GM23338 (cell line): Measurements from ENCODE around the gene FCRL3. TPM values are rescaled to one million over a fixed set of nuclear protein-coding genes. Genes with fewer than 3 reads are reported as not detected.

Experiments
- ATAC-seq: fragments of 200-7000 bp; cut with Tn5 transposase; 3 replicates; pipeline ENCODE4 v1.9.1; 2020
- DNase-seq: peaks from one replicate; pipeline ENCODE4 v3.0.0-alpha.2; 2015; ENCODE audit warnings: low spot score
- H2AFZ ChIP-seq: fragments of 200-600 bp; sonication (generic); 2 replicates; pipeline ENCODE4 v1.8.0; 2016; ENCODE audit warnings: antibody characterized with exemption, mild to moderate bottlenecking, moderate library complexity
- H3F3A ChIP-seq: fragments of 200-600 bp; sonication (generic); replicated peaks from 2 replicates; pipeline ENCODE4 v1.8.0; 2017; ENCODE audit warnings: antibody characterized with exemption, mixed run types, low read depth
- H3K27ac ChIP-seq: fragments of 200-600 bp; sonication (generic); 2 replicates; pipeline ENCODE4 v1.6.1; 2016; ENCODE audit warnings: low read depth
- H3K27me3 ChIP-seq: fragments of 200-600 bp; sonication (generic); 2 replicates; pipeline ENCODE4 v1.8.0; 2016; ENCODE audit warnings: mild to moderate bottlenecking, mixed run types, moderate library complexity; ENCODE audit not compliant: insufficient read depth
- H3K36me3 ChIP-seq: fragments of 200-600 bp; sonication (generic); 2 replicates; pipeline ENCODE4 v1.8.0; 2016; ENCODE audit warnings: mild to moderate bottlenecking; ENCODE audit not compliant: insufficient read depth
- H3K4me1 ChIP-seq: fragments of 200-600 bp; sonication (generic); 2 replicates; pipeline ENCODE4 v1.8.0; 2016; ENCODE audit warnings: mild to moderate bottlenecking, moderate library complexity; ENCODE audit not compliant: insufficient read depth
- H3K4me2 ChIP-seq: fragments of 200-600 bp; sonication (generic); 2 replicates; pipeline ENCODE4 v1.7.1; 2017; ENCODE audit warnings: mixed run types
- H3K4me3 ChIP-seq: fragments of 200-600 bp; sonication (generic); 2 replicates; pipeline ENCODE4 v1.6.1; 2016; ENCODE audit warnings: mixed run types
- H3K79me2 ChIP-seq: fragments of 200-600 bp; sonication (generic); replicated peaks from 2 replicates; pipeline ENCODE4 v1.8.0; 2017; ENCODE audit warnings: mild to moderate bottlenecking; ENCODE audit not compliant: insufficient read depth
- H3K9me2 ChIP-seq: fragments of 200-600 bp; sonication (generic); 2 replicates; pipeline ENCODE4 v1.8.0; 2017; ENCODE audit not compliant: insufficient read depth
- H4K20me1 ChIP-seq: fragments of 200-600 bp; sonication (generic); replicated peaks from 2 replicates; pipeline ENCODE4 v1.8.0; 2017; ENCODE audit warnings: mild to moderate bottlenecking; ENCODE audit not compliant: insufficient read depth
- H3K27ac Mint-ChIP-seq: 2 replicates; pipeline ENCODE4 v1.8.0; 2020; ENCODE audit warnings: inconsistent platforms, mild to moderate bottlenecking, moderate library complexity, mixed read lengths
- H3K27me3 Mint-ChIP-seq: 3 replicates; pipeline ENCODE4 v1.8.0; 2022; ENCODE audit warnings: low read depth, mild to moderate bottlenecking, moderate library complexity, mixed read lengths, inconsistent platforms; ENCODE audit not compliant: insufficient read depth, poor library complexity
- H3K36me3 Mint-ChIP-seq: 3 replicates; pipeline ENCODE4 v1.8.0; 2021; ENCODE audit warnings: low read depth, mild to moderate bottlenecking, inconsistent platforms, moderate library complexity, mixed read lengths
- H3K4me1 Mint-ChIP-seq: 3 replicates; pipeline ENCODE4 v1.8.0; 2020; ENCODE audit warnings: mild to moderate bottlenecking, inconsistent platforms, mixed read lengths
- H3K4me3 Mint-ChIP-seq: 3 replicates; pipeline ENCODE4 v1.8.0; 2021; ENCODE audit warnings: moderate library complexity, mild to moderate bottlenecking, inconsistent platforms, mixed read lengths
- H3K9me3 Mint-ChIP-seq: 3 replicates; pipeline ENCODE4 v1.8.0; 2020; ENCODE audit warnings: moderate library complexity, mild to moderate bottlenecking, inconsistent platforms, mixed read lengths
- JUNB ChIP-seq: IDR thresholded peaks from one replicate; pipeline ENCODE4 v1.6.1; 2016; ENCODE audit warnings: antibody characterized with exemption; ENCODE audit not compliant: unreplicated experiment
- NANOG ChIP-seq: IDR thresholded peaks from 2 replicates; pipeline ENCODE4 v1.6.1; 2016; ENCODE audit warnings: antibody characterized with exemption, borderline replicate concordance
- STAT1 ChIP-seq: IDR thresholded peaks from one replicate; pipeline ENCODE4 v1.6.1; 2016; ENCODE audit warnings: antibody characterized with exemption; ENCODE audit not compliant: unreplicated experiment
- ZNF331 ChIP-seq: fragments of 250-450 bp; sonication (Bioruptor Pico); IDR thresholded peaks from 2 replicates; pipeline ENCODE4 v1.5.0; 2020; ENCODE audit warnings: low read depth, mild to moderate bottlenecking, moderate library complexity
- ZNF462 ChIP-seq: fragments of 250-450 bp; sonication (Bioruptor Pico); IDR thresholded peaks from 2 replicates; pipeline ENCODE4 v1.5.0; 2020; ENCODE audit warnings: mild to moderate bottlenecking, moderate library complexity
- polyA plus RNA-seq: library from polyadenylated mRNA; unstranded; fragments of >200 nt; fragmentation: Nextera tagmentation; extraction: Ambion mirVana; gene quantifications from 2 replicates; pipeline ENCODE4 v1.2.1, GENCODE V29; 2016
- total RNA-seq: library from RNA; depleted of rRNA; stranded (reverse); fragments of >200 nt; shearing (Covaris generic); gene quantifications from 2 replicates; pipeline ENCODE4 v1.2.3, GENCODE V29; 2014

FCRL3 gene
- total and polyA plus RNA-seq, 2 experiments from 2014 or later: not detected

- Histone ChIP-seq H4K20me1 (no peaks in the 10 kb centered on the region), H3K36me3 (no peaks in the 10 kb centered on the region), H3K27me3 (no peaks in the 10 kb centered on the region), H3K79me2 (no peaks in the 10 kb centered on the region), H3K4me3 (no peak overlapping the region), H2AFZ (no peak overlapping the region), H3K4me2 (no peak overlapping the region), H3K27ac (no peak overlapping the region), H3F3A (no peaks in the 10 kb centered on the region), H3K4me1 (no peaks in the 10 kb centered on the region), H3K9me2 (no peaks in the 10 kb centered on the region)
- DNase-seq (no peak), ATAC-seq (no peak)
- TF ChIP-seq STAT1 (no peak), ZNF462 (CRISPR knock-in tag) (no peak), NANOG (no peak)
- H3K36me3 Mint-ChIP-seq: no peaks in the 10 kb centered on the region
- no peak overlapping the region for H3K27ac Mint-ChIP-seq
- H3K4me3 Mint-ChIP-seq: no peak overlapping the region
- peaks cover 10% of the 10 kb centered on the region for H3K4me1 Mint-ChIP-seq
- no peaks in the 10 kb centered on the region for H3K27me3 Mint-ChIP-seq
- H3K9me3 Mint-ChIP-seq: no peaks in the 10 kb centered on the region
These were observed 1.8 kb upstream of the FCRL3 start for GRCh38 chr1:157702308-157702825.

GRCh38 chr1:157700305-157700704 lies 264 bp downstream of the FCRL3 start:
- no peak overlapping the region for H3K4me2 ChIP-seq
- H3K27ac Mint-ChIP-seq: no peak overlapping the region
- H4K20me1 ChIP-seq: no peaks in the 10 kb centered on the region
- no peak overlapping the region for H3K4me3 Mint-ChIP-seq
- H3K27me3 ChIP-seq: no peaks in the 10 kb centered on the region
- no peak overlapping the region for H3K4me3 ChIP-seq
- ATAC-seq: no peak
- no peak overlapping the region for H3K27ac ChIP-seq
- no peak overlapping the region for H2AFZ ChIP-seq
- DNase-seq: no peak
- no peaks in the 10 kb centered on the region for H3K36me3 Mint-ChIP-seq
- H3F3A ChIP-seq: no peaks in the 10 kb centered on the region
- H3K36me3 ChIP-seq: no peaks in the 10 kb centered on the region
- no peaks in the 10 kb centered on the region for H3K27me3 Mint-ChIP-seq
- 0 out of 2 replicates have a peak, but pooled peaks cover 3% of the 10 kb centered on the region for H3K9me2 ChIP-seq
- H3K4me1 Mint-ChIP-seq: peaks cover 12% of the 10 kb centered on the region
- no peak for TF ChIP-seq JUNB
- TF ChIP-seq NANOG: no peak
- no peak for TF ChIP-seq ZNF331 (CRISPR knock-in tag)
- H3K9me3 Mint-ChIP-seq: no peaks in the 10 kb centered on the region
- H3K4me1 ChIP-seq: no peaks in the 10 kb centered on the region
- no peaks in the 10 kb centered on the region for H3K79me2 ChIP-seq
